HCT116 (cell line): ENCODE data around the gene ADGRG1. TPM values are rescaled to one million over a fixed set of nuclear protein-coding genes. Genes with fewer than 3 reads are reported as not detected.
A peak's percentile ranks its signal among the peaks of the same experiment; 100 is the strongest.

Source experiments
- ATAC-seq: fragments of 200-7000 bp; cut with Tn5 transposase; 2 replicates; pipeline ENCODE4 v1.9.1; 2020; ENCODE audit warnings: mild to moderate bottlenecking, moderate library complexity
- Bru-seq: library from RNA; stranded (reverse); fragments of 400-500 nt; gene quantifications from one replicate; lab custom pipeline; 2021; lab: Mats Ljungman, UMichigan
- BruChase-seq, 2 experiments: library from RNA; stranded (reverse); fragments of 400-500 nt; gene quantifications; one replicate each; lab custom pipeline; 2021; lab: Mats Ljungman, UMichigan
- BruUV-seq: library from RNA; stranded (reverse); fragments of 400-500 nt; replicated peaks from 2 replicates; lab custom pipeline; 2021; lab: Mats Ljungman, UMichigan
- CTCF ChIA-PET: fragments of 300-600 bp; sonication (Branson Sonifier 250); formaldehyde crosslinking; loops from one replicate; lab custom pipeline; 2021; ENCODE audit warnings: antibody characterized with exemption; lab: Charles Lee
- POLR2A ChIA-PET: fragments of 300-600, 350-600 bp; sonication (Branson Sonifier 250); formaldehyde crosslinking; loops from one replicate; lab custom pipeline; 2021; ENCODE audit warnings: antibody characterized with exemption; lab: Charles Lee
- RAD21 ChIA-PET, 2 experiments: fragments of 300-600 bp; sonication (Branson Sonifier 250); formaldehyde crosslinking; loops; one replicate each; lab custom pipeline; 2023; ENCODE audit warnings: low total read pairs in 2 of 2; ENCODE audit not compliant: uncharacterized antibody in 2 of 2, unreplicated experiment in 2 of 2, low non-redundant PET in 1 of 2; lab: Charles Lee
- DNase-seq: peaks from one replicate; pipeline ENCODE4 v3.0.0-alpha.2; 2010; ENCODE audit warnings: low read depth, low spot score
- H2AFZ ChIP-seq: fragments of 200-600 bp; shearing (Covaris generic), sonication (generic); 2 replicates; pipeline ENCODE4 v1.6.1; 2017; ENCODE audit warnings: low read depth, mixed run types, mixed read lengths, antibody characterized with exemption, low read length; ENCODE audit not compliant: poor library complexity, severe bottlenecking
- H3K27ac ChIP-seq: 2 replicates; pipeline ENCODE4 v1.5.1; 2012; ENCODE audit warnings: low read depth, low read length
- H3K27me3 ChIP-seq: fragments of 200-600 bp; sonication (generic); 2 replicates; pipeline ENCODE4 v1.6.1; 2016; ENCODE audit warnings: mixed run types, low read length, mixed read lengths; ENCODE audit not compliant: insufficient read depth
- H3K36me3 ChIP-seq, 2 experiments: fragments of 200-500 bp in 1 of 2; fragments of 200-600 bp in 1 of 2; sonication (Bioruptor generic) in 1 of 2; sonication (generic) in 1 of 2; 2 replicates each; pipeline versions ENCODE4 v1.5.1 to v1.6.1; 2014 to 2016; ENCODE audit warnings: low read length in 2 of 2, inconsistent platforms in 1 of 2, mixed read lengths in 1 of 2, mixed run types in 1 of 2; ENCODE audit not compliant: insufficient read depth in 2 of 2, control insufficient read depth in 1 of 2
- H3K4me1 ChIP-seq, 2 experiments: fragments of 200-600 bp in 1 of 2; sonication (generic) in 1 of 2; 2 replicates each; pipeline versions ENCODE4 v1.5.1 to v1.6.1; 2012 to 2017; ENCODE audit warnings: low read length in 2 of 2, inconsistent platforms in 1 of 2, mild to moderate bottlenecking in 1 of 2, mixed read lengths in 1 of 2, mixed run types in 1 of 2, moderate library complexity in 1 of 2; ENCODE audit not compliant: insufficient read depth in 2 of 2, control insufficient read depth in 1 of 2
- H3K4me2 ChIP-seq: fragments of 200-600 bp; sonication (generic); 2 replicates; pipeline ENCODE4 v1.6.1; 2017; ENCODE audit warnings: mixed run types, low read length, mixed read lengths
- H3K4me3 ChIP-seq, 2 experiments: fragments of 200-600 bp in 1 of 2; sonication (generic) in 1 of 2; replicated peaks in 1 of 2; 2 replicates each; pipeline ENCODE4 v1.5.1; 2011 to 2016; ENCODE audit warnings: low read length in 2 of 2, control low read depth in 1 of 2, low read depth in 1 of 2, mild to moderate bottlenecking in 1 of 2, mixed read lengths in 1 of 2, mixed run types in 1 of 2
- H3K79me2 ChIP-seq: fragments of 200-600 bp; sonication (generic); 2 replicates; pipeline ENCODE4 v1.6.1; 2017; ENCODE audit warnings: mild to moderate bottlenecking, mixed run types, low read length, moderate library complexity, mixed read lengths; ENCODE audit not compliant: insufficient read depth
- H3K9ac ChIP-seq: fragments of 200-600 bp; sonication (generic); 2 replicates; pipeline ENCODE4 v1.6.1; 2016; ENCODE audit warnings: low read length, mixed read lengths
- H3K9me2 ChIP-seq: fragments of 200-600 bp; sonication (generic), shearing (Covaris generic); 2 replicates; pipeline ENCODE4 v1.6.1; 2017; ENCODE audit warnings: mixed run types, mild to moderate bottlenecking, moderate library complexity; ENCODE audit not compliant: insufficient read depth
- H3K9me3 ChIP-seq, 2 experiments: fragments of 200-500 bp in 1 of 2; fragments of 200-600 bp in 1 of 2; sonication (Bioruptor generic) in 1 of 2; sonication (generic) in 1 of 2; 2 replicates each; pipeline ENCODE4 v1.6.1; 2014 to 2017; ENCODE audit warnings: low read length in 2 of 2, mixed read lengths in 2 of 2, inconsistent platforms in 1 of 2, low read depth in 1 of 2, mild to moderate bottlenecking in 1 of 2, mixed run types in 1 of 2, moderate library complexity in 1 of 2; ENCODE audit not compliant: control insufficient read depth in 1 of 2, insufficient read depth in 1 of 2
- H4K20me1 ChIP-seq: fragments of 200-600 bp; sonication (generic), shearing (Covaris generic); 2 replicates; pipeline ENCODE4 v1.6.1; 2017; ENCODE audit warnings: mixed run types, mild to moderate bottlenecking, moderate library complexity; ENCODE audit not compliant: insufficient read depth
- CEBPB ChIP-seq: IDR thresholded peaks from 2 replicates; pipeline ENCODE4 v1.6.1; 2012; ENCODE audit warnings: low read depth
- EGR1 ChIP-seq: IDR thresholded peaks from 2 replicates; pipeline ENCODE4 v1.6.1; 2012; ENCODE audit warnings: low read depth
- ELF1 ChIP-seq: IDR thresholded peaks from 2 replicates; pipeline ENCODE4 v1.6.1; 2012; ENCODE audit warnings: low read depth, borderline replicate concordance
- FOSL1 ChIP-seq: IDR thresholded peaks from 2 replicates; pipeline ENCODE4 v1.6.1; 2012; ENCODE audit warnings: low read depth
- POLR2AphosphoS5 ChIP-seq: IDR thresholded peaks from 2 replicates; pipeline ENCODE4 v1.6.1; 2011; ENCODE audit warnings: mild to moderate bottlenecking, low read depth, low read length, moderate library complexity
- RAD21 ChIP-seq: IDR thresholded peaks from 2 replicates; pipeline ENCODE4 v1.6.1; 2012; ENCODE audit warnings: low read depth, mild to moderate bottlenecking
- SP1 ChIP-seq: IDR thresholded peaks from 2 replicates; pipeline ENCODE4 v1.6.1; 2012; ENCODE audit warnings: low read depth
- SRF ChIP-seq: IDR thresholded peaks from 2 replicates; pipeline ENCODE4 v1.6.1; 2012; ENCODE audit warnings: low read depth
- TCF7L2 ChIP-seq: IDR thresholded peaks from 2 replicates; pipeline ENCODE4 v1.7.0; 2011; ENCODE audit warnings: borderline replicate concordance, inconsistent platforms; ENCODE audit not compliant: insufficient read depth, insufficient read length; ENCODE audit errors: extremely low read depth
- ZFX ChIP-seq: fragments of 450-650 bp; IDR thresholded peaks from 2 replicates; pipeline ENCODE4 v1.6.1; 2017
- ZNF274 ChIP-seq: fragments of 200-500 bp; sonication (Bioruptor generic); IDR thresholded peaks from 2 replicates; pipeline ENCODE4 v1.6.1; 2014; ENCODE audit warnings: mild to moderate bottlenecking, low read depth, low read length, inconsistent platforms
- intact Hi-C: fragments of 100-400 bp; cut with micrococcal nuclease; formaldehyde crosslinking; loops from 2 replicates; pipeline ENCODE4 v1.10.0; 2022
- long read RNA-seq: library from polyadenylated mRNA; unstranded; transcript quantifications from one replicate; pipeline ENCODE4 v2.0.0, GENCODE V29; 2021; ENCODE audit not compliant: unreplicated experiment
- polyA plus RNA-seq: library from polyadenylated mRNA; unstranded; fragments of >200 nt; gene quantifications from 2 replicates; pipeline ENCODE4 v1.2.1, GENCODE V29; 2012; ENCODE audit warnings: missing spikeins
- total RNA-seq: library from RNA; stranded (reverse); gene quantifications from one replicate; pipeline ENCODE4 v1.2.1, GENCODE V29; 2021; ENCODE audit not compliant: unreplicated experiment
- TF ChIP-seq, protein P1 (sequence below), 3 experiments: fragments of 200-600 bp in 1 of 3; sonication (generic) in 1 of 3; IDR thresholded peaks in 2 of 3; conservative IDR thresholded peaks in 1 of 3; 2 replicates each; pipeline ENCODE4 v1.5.1; 2012 to 2017; ENCODE audit warnings: low read depth in 2 of 3, low read length in 2 of 3, antibody characterized with exemption in 1 of 3, borderline replicate concordance in 1 of 3, control low read depth in 1 of 3, mild to moderate bottlenecking in 1 of 3, mixed read lengths in 1 of 3, mixed run types in 1 of 3, moderate library complexity in 1 of 3; ENCODE audit not compliant: insufficient read depth in 1 of 3
- TF ChIP-seq, protein P2 (sequence below): IDR thresholded peaks from 2 replicates; pipeline ENCODE4 v1.6.1; 2012
- TF ChIP-seq, protein P3 (sequence below): IDR thresholded peaks from 2 replicates; pipeline ENCODE4 v1.6.1; 2012

Gene ADGRG1
- total RNA-seq (36.4 TPM), Bru-seq, nascent RNA (percentile 64 among the genes with signal in this experiment), BruChase-seq, experiment 1, labeled RNA remaining after a 6-hour chase (percentile 73 among the genes with signal in this experiment), BruChase-seq, experiment 2, labeled RNA remaining after a 2-hour chase (percentile 67 among the genes with signal in this experiment)
- polyA plus RNA-seq: 62.7 and 64.5 TPM in 2 replicates
- long read RNA-seq, full-length matches to known transcripts: 7 of 80 reads
- long read RNA-seq, partial matches to known transcripts: 62 of 80 reads
- long read RNA-seq, other reads (novel, unspliced or antisense): 11 of 80 reads

DNA sequence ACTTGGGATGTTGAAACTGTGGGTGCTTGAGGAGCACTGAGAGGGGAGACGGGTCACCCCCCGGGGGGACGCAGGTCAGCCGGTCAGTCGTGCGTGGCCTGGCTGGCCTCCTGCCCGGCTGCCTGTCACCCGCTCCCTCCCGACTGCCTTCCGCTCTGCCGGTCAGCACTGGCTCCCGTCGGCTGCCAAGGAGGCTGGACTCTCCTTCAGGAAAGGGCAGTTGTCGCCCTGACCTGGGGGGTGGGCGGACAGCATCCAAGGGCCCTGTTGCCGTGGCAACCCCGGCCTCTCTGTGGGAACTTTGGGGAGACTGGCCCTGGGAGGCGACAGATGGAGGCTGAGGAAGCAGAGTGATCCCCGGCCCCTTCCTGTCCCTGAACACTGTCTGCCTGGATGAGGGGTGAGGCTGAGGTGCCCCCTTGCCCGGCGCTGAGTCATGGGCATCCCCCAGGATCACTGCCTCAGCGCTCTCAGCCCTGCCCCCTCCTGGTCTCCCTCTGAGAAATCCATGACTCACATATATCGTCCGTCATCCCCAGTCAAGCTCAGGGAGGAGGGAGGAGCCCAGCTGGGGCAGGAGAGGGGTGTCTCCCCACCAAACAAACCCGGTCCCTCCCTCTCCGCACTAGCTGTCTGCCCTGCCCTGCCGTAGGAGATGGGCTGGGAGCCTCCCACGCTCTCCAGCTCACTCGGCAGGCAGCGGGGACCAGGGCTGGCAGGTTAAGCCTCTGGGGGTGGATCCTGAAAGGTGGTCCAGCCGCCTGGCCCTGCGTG lies at the start of gene ADGRG1:
Gene ADGRG1 (plus strand): TSS at position 623 of the 774 bp plus-strand sequence. CDS start 21,658 bp downstream, outside the sequence.
- H3K4me3 ChIP-seq: peak within 1 kb of the TSS; percentile 26 to 32
- ATAC-seq (peak; percentile 88), DNase-seq (peak; percentile 71)
- H3K27ac ChIP-seq: peak within 1 kb of the TSS; percentile 45; the same call in 1 of the 2 replicates
- no peaks in the 10 kb centered on the region for H4K20me1 ChIP-seq
- H3K27me3 ChIP-seq: no peaks in the 10 kb centered on the region
- RAD21 ChIA-PET: no interaction called here
- TF ChIP-seq SP1: no peak
- peak; percentile 12; the same call in 1 of the 2 replicates for TF ChIP-seq POLR2AphosphoS5
- TF ChIP-seq FOSL1: no peak
- no peak for TF ChIP-seq ZFX
- TF ChIP-seq TCF7L2: no peak
- no peak for TF ChIP-seq CEBPB
- TF ChIP-seq RAD21: no peak
- no peak for TF ChIP-seq ELF1
- no peak for TF ChIP-seq EGR1
- TF ChIP-seq, protein P1, sequence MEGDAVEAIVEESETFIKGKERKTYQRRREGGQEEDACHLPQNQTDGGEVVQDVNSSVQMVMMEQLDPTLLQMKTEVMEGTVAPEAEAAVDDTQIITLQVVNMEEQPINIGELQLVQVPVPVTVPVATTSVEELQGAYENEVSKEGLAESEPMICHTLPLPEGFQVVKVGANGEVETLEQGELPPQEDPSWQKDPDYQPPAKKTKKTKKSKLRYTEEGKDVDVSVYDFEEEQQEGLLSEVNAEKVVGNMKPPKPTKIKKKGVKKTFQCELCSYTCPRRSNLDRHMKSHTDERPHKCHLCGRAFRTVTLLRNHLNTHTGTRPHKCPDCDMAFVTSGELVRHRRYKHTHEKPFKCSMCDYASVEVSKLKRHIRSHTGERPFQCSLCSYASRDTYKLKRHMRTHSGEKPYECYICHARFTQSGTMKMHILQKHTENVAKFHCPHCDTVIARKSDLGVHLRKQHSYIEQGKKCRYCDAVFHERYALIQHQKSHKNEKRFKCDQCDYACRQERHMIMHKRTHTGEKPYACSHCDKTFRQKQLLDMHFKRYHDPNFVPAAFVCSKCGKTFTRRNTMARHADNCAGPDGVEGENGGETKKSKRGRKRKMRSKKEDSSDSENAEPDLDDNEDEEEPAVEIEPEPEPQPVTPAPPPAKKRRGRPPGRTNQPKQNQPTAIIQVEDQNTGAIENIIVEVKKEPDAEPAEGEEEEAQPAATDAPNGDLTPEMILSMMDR (IDR thresholded peaks at IDR 0.05 in 2 of 3, conservative IDR thresholded peaks at IDR 0.05 in 1 of 3; ENCODE audit: borderline replicate concordance in 1 of 3, insufficient read depth in 1 of 3, low read depth in 2 of 3, low read length in 2 of 3): peak in 2 of 3 experiments; percentile 12 to 19; a peak in 1 of 6 replicates
- TF ChIP-seq SRF: no peak
- TF ChIP-seq, protein P2, sequence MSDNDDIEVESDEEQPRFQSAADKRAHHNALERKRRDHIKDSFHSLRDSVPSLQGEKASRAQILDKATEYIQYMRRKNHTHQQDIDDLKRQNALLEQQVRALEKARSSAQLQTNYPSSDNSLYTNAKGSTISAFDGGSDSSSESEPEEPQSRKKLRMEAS: no peak
- TF ChIP-seq, protein P3, sequence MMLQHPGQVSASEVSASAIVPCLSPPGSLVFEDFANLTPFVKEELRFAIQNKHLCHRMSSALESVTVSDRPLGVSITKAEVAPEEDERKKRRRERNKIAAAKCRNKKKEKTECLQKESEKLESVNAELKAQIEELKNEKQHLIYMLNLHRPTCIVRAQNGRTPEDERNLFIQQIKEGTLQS: no peak
- no peak for TF ChIP-seq ZNF274
- TF ChIP-seq, all 23 proteins: peak for 2
- Histone ChIP-seq H2AFZ (no peak within 1 kb of the TSS), H3K4me2 (peak within 1 kb of the TSS; percentile 76), H3K9me2 (no peaks in the 10 kb centered on the region), H3K4me1 (peaks cover 36 to 61% of the 10 kb centered on the region in 2 experiments), H3K9ac (peak within 1 kb of the TSS; percentile 28; the same call in 1 of the 2 replicates), H3K79me2 (no peaks in the 10 kb centered on the region), H3K9me3 (no peaks in the 10 kb centered on the region), H3K36me3 (no peaks in the 10 kb centered on the region)
- CTCF ChIA-PET: interaction anchor here (0.5 to 1.2 kb wide), 4 partner anchors 9 to 465 kb away, joined by 3 to 8 read pairs (median 4); no protein-coding TSS in a partner anchor
- intact Hi-C loops: no loop called here
- POLR2A ChIA-PET: interaction anchor here (1.1 kb wide), 1 partner anchor 9 kb away, joined by 6 read pairs; no protein-coding TSS in a partner anchor
- no TSS peak for BruUV-seq
